HEK293T (cell line): Measurements from ENCODE around the gene THRB.

Experiments used
- BHLHE40 ChIP-seq: fragments of 450-650 bp; IDR thresholded peaks from 2 replicates; pipeline ENCODE4 v1.6.1; 2016; ENCODE audit warnings: mild to moderate bottlenecking, moderate library complexity, borderline replicate concordance
- CTBP1 ChIP-seq: fragments of 450-650 bp; IDR thresholded peaks from 2 replicates; pipeline ENCODE4 v1.6.1; 2016; ENCODE audit warnings: borderline replicate concordance
- ELF4 ChIP-seq: fragments of 450-650 bp; IDR thresholded peaks from 2 replicates; pipeline ENCODE4 v1.6.1; 2017; ENCODE audit warnings: antibody characterized with exemption
- FOXA1 ChIP-seq: fragments of 450-650 bp; IDR thresholded peaks from 2 replicates; pipeline ENCODE4 v1.6.1; 2016; ENCODE audit warnings: mild to moderate bottlenecking
- FOXK2 ChIP-seq: fragments of 450-650 bp; IDR thresholded peaks from 2 replicates; pipeline ENCODE4 v1.6.1; 2016; ENCODE audit warnings: mild to moderate bottlenecking
- FOXM1 ChIP-seq: fragments of 450-650 bp; IDR thresholded peaks from 2 replicates; pipeline ENCODE4 v1.6.1; 2017; ENCODE audit warnings: mild to moderate bottlenecking, borderline replicate concordance
- HDGF ChIP-seq: fragments of 450-650 bp; IDR thresholded peaks from 2 replicates; pipeline ENCODE4 v1.6.1; 2017; ENCODE audit warnings: antibody characterized with exemption, borderline replicate concordance
- L3MBTL2 ChIP-seq: fragments of 450-650 bp; conservative IDR thresholded peaks from 2 replicates; pipeline ENCODE4 v1.6.1; 2016; ENCODE audit warnings: mild to moderate bottlenecking
- LEF1 ChIP-seq: fragments of 450-650 bp; IDR thresholded peaks from 2 replicates; pipeline ENCODE4 v1.6.1; 2017; ENCODE audit warnings: mild to moderate bottlenecking, borderline replicate concordance
- NFRKB ChIP-seq: fragments of 450-650 bp; IDR thresholded peaks from 2 replicates; pipeline ENCODE4 v1.6.1; 2016; ENCODE audit warnings: mild to moderate bottlenecking, moderate library complexity
- SP1 ChIP-seq: fragments of 450-650 bp; IDR thresholded peaks from 2 replicates; pipeline ENCODE4 v1.6.1; 2017
- SUZ12 ChIP-seq: fragments of 450-650 bp; IDR thresholded peaks from 2 replicates; pipeline ENCODE4 v1.6.1; 2016; ENCODE audit warnings: mild to moderate bottlenecking
- ZNF384 ChIP-seq: fragments of 450-650 bp; IDR thresholded peaks from 2 replicates; pipeline ENCODE4 v1.6.1; 2016
- TF ChIP-seq, protein P1 (sequence below): fragments of 450-650 bp; IDR thresholded peaks from 2 replicates; pipeline ENCODE4 v1.6.1; 2016

DNA sequence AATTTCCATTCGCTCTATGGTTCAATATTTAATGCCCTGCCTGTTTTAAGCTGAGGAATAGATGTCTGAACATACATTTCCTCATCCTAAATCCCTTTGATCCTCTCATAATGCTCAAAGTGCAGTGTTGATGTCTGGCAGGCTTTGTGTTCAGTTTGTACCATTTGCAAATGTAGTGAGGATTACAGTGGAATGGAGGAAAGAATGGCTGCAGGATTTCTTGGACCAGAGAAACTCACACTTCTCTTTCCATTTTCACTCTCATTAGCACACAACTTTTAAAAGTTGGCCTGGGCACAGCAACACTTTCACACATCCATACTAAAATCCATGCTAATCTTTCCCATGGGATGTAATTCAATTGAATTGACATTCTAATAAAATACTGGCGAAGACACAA lies 28.6 kb upstream of the THRB start:
- TF ChIP-seq FOXM1, result no peak
- no peak for TF ChIP-seq SP1
- TF ChIP-seq, protein P1, sequence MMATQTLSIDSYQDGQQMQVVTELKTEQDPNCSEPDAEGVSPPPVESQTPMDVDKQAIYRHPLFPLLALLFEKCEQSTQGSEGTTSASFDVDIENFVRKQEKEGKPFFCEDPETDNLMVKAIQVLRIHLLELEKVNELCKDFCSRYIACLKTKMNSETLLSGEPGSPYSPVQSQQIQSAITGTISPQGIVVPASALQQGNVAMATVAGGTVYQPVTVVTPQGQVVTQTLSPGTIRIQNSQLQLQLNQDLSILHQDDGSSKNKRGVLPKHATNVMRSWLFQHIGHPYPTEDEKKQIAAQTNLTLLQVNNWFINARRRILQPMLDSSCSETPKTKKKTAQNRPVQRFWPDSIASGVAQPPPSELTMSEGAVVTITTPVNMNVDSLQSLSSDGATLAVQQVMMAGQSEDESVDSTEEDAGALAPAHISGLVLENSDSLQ, result no peak
- TF ChIP-seq ELF4, result no peak
- no peak for TF ChIP-seq BHLHE40
- no peak for TF ChIP-seq L3MBTL2
- TF ChIP-seq NFRKB, result no peak
- TF ChIP-seq LEF1, result no peak
- no peak for TF ChIP-seq SUZ12
- TF ChIP-seq ZNF384, result no peak
- no peak for TF ChIP-seq FOXA1
- TF ChIP-seq CTBP1, result no peak
- no peak for TF ChIP-seq HDGF
- TF ChIP-seq FOXK2, result no peak
